Caki2 (cell line): Measurements from ENCODE around the gene RBMY1A1. TPM values are rescaled to one million over a fixed set of nuclear protein-coding genes. Genes with fewer than 3 reads are reported as not detected.
"Not testable (repeated sequence)": the region's sequence is repeated elsewhere in the genome, so short reads cannot be mapped to it uniquely, and the experiment has no call there.

Source experiments
- DNase-seq: peaks from one replicate; pipeline ENCODE4 v3.0.0-alpha.2; 2015; ENCODE audit warnings: low read depth
- in situ Hi-C: cut with HindIII; loops from 2 replicates; pipeline ENCODE4 v1.10.0; 2016; ENCODE audit warnings: low sequenced_read_pairs, low pct_unique_long_range_greater_than_20kb, mixed read lengths
- total RNA-seq: library from RNA; depleted of rRNA; stranded (reverse); fragments of >200 nt; shearing (Covaris generic); gene quantifications from 2 replicates; pipeline ENCODE4 v1.2.3, GENCODE V29; 2014; ENCODE audit warnings: low replicate concordance; rRNA removed

RBMY1A1 gene
- total RNA-seq, result not detected in 2 replicates

- DNase-seq, in situ Hi-C loops: not testable (repeated sequence)
Observed at GRCh38 chrY:21534579-21534978, at the start of gene RBMY1A1. TSS of gene RBMY1A1 (plus strand) at chrY:21534879. CDS start at chrY:21536892, 2,013 bp downstream.

GRCh38 chrY:21511038-21511437 is 23.6 kb upstream of the RBMY1A1 start, which contains the start of gene RBMY1B:
TSS of gene RBMY1B (plus strand) at chrY:21511338. CDS start at chrY:21513351, 2,013 bp downstream.
- DNase-seq, in situ Hi-C loops: not testable (repeated sequence)

GRCh38 chrY:21559316-21559984 is 24.8 kb downstream of the RBMY1A1 start:
- DNase-seq, in situ Hi-C loops: not testable (repeated sequence)

GRCh38 chrY:21585449-21585848 is 50.8 kb downstream of the RBMY1A1 start:
- DNase-seq, result no peak
- in situ Hi-C loops, result no loop called here

- DNase-seq, in situ Hi-C loops: not testable (repeated sequence)
Observed at GRCh38 chrY:21586454-21586853, 51.8 kb downstream of the RBMY1A1 start.

- peak; percentile 44 for DNase-seq
Observed at GRCh38 chrY:21592059-21592458, 57.4 kb downstream of the RBMY1A1 start.

GRCh38 chrY:21596287-21596686 is 61.6 kb downstream of the RBMY1A1 start:
- DNase-seq, in situ Hi-C loops: not testable (repeated sequence)

More at GRCh38 chrY:21592059-21592458, 57.4 kb downstream of the RBMY1A1 start:
- in situ Hi-C loops, result no loop called here

Other genes starting within 250 kb of the RBMY1A1 start
- gene RBMY1B, start 23.5 kb upstream of the RBMY1A1 start, total RNA-seq, result not detected in 2 replicates